H9 (cell line): ENCODE measurements around the gene CDC37L1. TPM values are rescaled to one million over a fixed set of nuclear protein-coding genes. Genes with fewer than 3 reads are reported as not detected.

Experiments used
- DNase-seq: peaks from one replicate; pipeline ENCODE4 v3.0.0-alpha.2; 2017
- H2AFZ ChIP-seq: one replicate; pipeline ENCODE4 v1.6.1; 2013; ENCODE audit warnings: mild to moderate bottlenecking, low read length, control low read depth, moderate library complexity
- H2AK5ac ChIP-seq: 2 replicates; pipeline ENCODE4 v1.6.1; 2013; ENCODE audit warnings: low read length, control low read depth, mixed read lengths; ENCODE audit not compliant: insufficient read length
- H2BK120ac ChIP-seq: one replicate; pipeline ENCODE4 v1.6.1; 2013; ENCODE audit warnings: low read depth, mild to moderate bottlenecking, low read length, control low read depth, inconsistent platforms; ENCODE audit not compliant: poor library complexity, severe bottlenecking
- H2BK12ac ChIP-seq: 2 replicates; pipeline ENCODE4 v1.6.1; 2013; ENCODE audit warnings: low read length, control low read depth, mixed read lengths, low read depth; ENCODE audit not compliant: insufficient read length
- H2BK15ac ChIP-seq: 2 replicates; pipeline ENCODE4 v1.6.1; 2013; ENCODE audit warnings: low read depth, low read length, control low read depth
- H2BK20ac ChIP-seq: one replicate; pipeline ENCODE4 v1.6.1; 2013; ENCODE audit warnings: low read depth, mild to moderate bottlenecking, low read length, control low read depth, inconsistent platforms; ENCODE audit not compliant: poor library complexity, severe bottlenecking
- H2BK5ac ChIP-seq: 2 replicates; pipeline ENCODE4 v1.6.1; 2013; ENCODE audit warnings: low read length, control low read depth, mixed read lengths; ENCODE audit not compliant: insufficient read length
- H3K14ac ChIP-seq: 2 replicates; pipeline ENCODE4 v1.6.1; 2013; ENCODE audit warnings: low read length, control low read depth; ENCODE audit not compliant: insufficient read depth
- H3K18ac ChIP-seq: 2 replicates; pipeline ENCODE4 v1.6.1; 2013; ENCODE audit warnings: low read depth, mild to moderate bottlenecking, mixed read lengths, low read length, control low read depth; ENCODE audit not compliant: insufficient read length
- H3K23ac ChIP-seq: 2 replicates; pipeline ENCODE4 v1.6.1; 2013; ENCODE audit warnings: low read length, control low read depth, mixed read lengths, low read depth; ENCODE audit not compliant: insufficient read length
- H3K23me2 ChIP-seq: 2 replicates; pipeline ENCODE4 v1.6.1; 2013; ENCODE audit warnings: low read depth, mild to moderate bottlenecking, mixed read lengths, low read length, control low read depth; ENCODE audit not compliant: insufficient read length, poor library complexity, severe bottlenecking
- H3K27ac ChIP-seq: 2 replicates; pipeline ENCODE4 v1.5.1; 2013; ENCODE audit warnings: low read length, control low read depth, mixed read lengths, low read depth; ENCODE audit not compliant: insufficient read length
- H3K27me3 ChIP-seq: 2 replicates; pipeline ENCODE4 v1.6.1; 2013; ENCODE audit warnings: low read length, control low read depth, inconsistent platforms; ENCODE audit not compliant: insufficient read depth
- H3K4ac ChIP-seq: 2 replicates; pipeline ENCODE4 v1.6.1; 2013; ENCODE audit warnings: low read depth, mild to moderate bottlenecking, control low read depth, inconsistent platforms, low read length, moderate library complexity
- H3K4me1 ChIP-seq: 2 replicates; pipeline ENCODE4 v1.6.1; 2013; ENCODE audit warnings: low read length, control low read depth, inconsistent platforms; ENCODE audit not compliant: insufficient read depth
- H3K4me2 ChIP-seq: 2 replicates; pipeline ENCODE4 v1.6.1; 2013; ENCODE audit warnings: low read length, control low read depth, mixed read lengths; ENCODE audit not compliant: insufficient read length, insufficient read depth
- H3K56ac ChIP-seq: 2 replicates; pipeline ENCODE4 v1.6.1; 2013; ENCODE audit warnings: low read depth, mild to moderate bottlenecking, mixed read lengths, low read length, control low read depth; ENCODE audit not compliant: insufficient read length
- H3K79me1 ChIP-seq: 2 replicates; pipeline ENCODE4 v1.6.1; 2013; ENCODE audit warnings: low read depth, mild to moderate bottlenecking, moderate library complexity, low read length, control low read depth, inconsistent platforms; ENCODE audit not compliant: insufficient read depth, poor library complexity, severe bottlenecking
- H3K79me2 ChIP-seq: 2 replicates; pipeline ENCODE4 v1.6.1; 2013; ENCODE audit warnings: low read length, control low read depth, inconsistent platforms; ENCODE audit not compliant: insufficient read depth
- H3K9ac ChIP-seq: 2 replicates; pipeline ENCODE4 v1.6.1; 2013; ENCODE audit warnings: low read length, control low read depth, mixed read lengths; ENCODE audit not compliant: insufficient read length; ENCODE audit errors: extremely low read depth
- H3K9me3 ChIP-seq: one replicate; pipeline ENCODE4 v1.6.1; 2013; ENCODE audit warnings: low read depth, low read length, inconsistent platforms; ENCODE audit not compliant: control insufficient read depth
- H3T11ph ChIP-seq: one replicate; pipeline ENCODE4 v1.6.1; 2013; ENCODE audit warnings: mild to moderate bottlenecking, low read length, control low read depth, inconsistent platforms
- H4K20me1 ChIP-seq: one replicate; pipeline ENCODE4 v1.6.1; 2013; ENCODE audit not compliant: control insufficient read depth, insufficient read length, insufficient read depth
- H4K5ac ChIP-seq: 2 replicates; pipeline ENCODE4 v1.6.1; 2013; ENCODE audit warnings: low read depth, mild to moderate bottlenecking, mixed read lengths, low read length, control low read depth; ENCODE audit not compliant: insufficient read length
- H4K8ac ChIP-seq: replicated peaks from 2 replicates; pipeline ENCODE4 v1.6.1; 2013; ENCODE audit warnings: low read length, control low read depth, mixed read lengths, low read depth; ENCODE audit not compliant: insufficient read length
- H4K91ac ChIP-seq: 2 replicates; pipeline ENCODE4 v1.6.1; 2013; ENCODE audit warnings: low read depth, mild to moderate bottlenecking, moderate library complexity, mixed read lengths, low read length, control low read depth; ENCODE audit not compliant: insufficient read length
- H3K27ac Mint-ChIP-seq, 3 experiments: 2 replicates in 2 of 3; 3 replicates in 1 of 3; pipeline ENCODE4 v1.8.0; 2020 to 2021; ENCODE audit warnings: mixed read lengths in 3 of 3, mild to moderate bottlenecking in 1 of 3, moderate library complexity in 1 of 3
- H3K27me3 Mint-ChIP-seq: 2 replicates; pipeline ENCODE4 v1.8.0; 2021; ENCODE audit warnings: low read depth, mild to moderate bottlenecking, moderate library complexity, mixed read lengths
- H3K36me3 Mint-ChIP-seq, 3 experiments: 2 replicates in 2 of 3; 3 replicates in 1 of 3; pipeline ENCODE4 v1.8.0; 2020 to 2021; ENCODE audit warnings: low read depth in 3 of 3, mixed read lengths in 3 of 3; ENCODE audit not compliant: insufficient read depth in 1 of 3
- H3K4me1 Mint-ChIP-seq, 2 experiments: 2 replicates each; pipeline ENCODE4 v1.8.0; 2020; ENCODE audit warnings: mixed read lengths in 2 of 2
- H3K4me3 Mint-ChIP-seq, 2 experiments: 2 replicates in 1 of 2; 3 replicates in 1 of 2; pipeline ENCODE4 v1.8.0; 2020 to 2021; ENCODE audit warnings: mild to moderate bottlenecking in 2 of 2, mixed read lengths in 2 of 2, moderate library complexity in 1 of 2
- H3K9me3 Mint-ChIP-seq, 2 experiments: 2 replicates in 1 of 2; 3 replicates in 1 of 2; pipeline ENCODE4 v1.8.0; 2020; ENCODE audit warnings: mild to moderate bottlenecking in 2 of 2, mixed read lengths in 2 of 2, moderate library complexity in 1 of 2
- WGBS: extraction: QIAGEN DNeasy Blood & Tissue Kit; methylation state at CpG from one replicate; pipeline ENCODE4 v1.1.7; 2013; ENCODE audit warnings: missing lambda C conversion rate, low lambda C conversion rate, mixed read lengths; ENCODE audit not compliant: insufficient read length; ENCODE audit errors: extremely low coverage; 5-methylcytosine and 5-hydroxymethylcytosine counted together
- total RNA-seq: library from RNA; stranded (reverse); gene quantifications from 2 replicates; pipeline ENCODE4 v1.2.1, GENCODE V29; 2021
- TF ChIP-seq, protein P1 (sequence below): fragments of 200-600 bp; sonication (generic); conservative IDR thresholded peaks from 3 replicates; pipeline ENCODE4 v1.8.0; 2021; ENCODE audit warnings: antibody characterized with exemption, mild to moderate bottlenecking

CDC37L1 gene
- total RNA-seq, 1 experiment from 2014 or later = 17.6 TPM

DNA sequence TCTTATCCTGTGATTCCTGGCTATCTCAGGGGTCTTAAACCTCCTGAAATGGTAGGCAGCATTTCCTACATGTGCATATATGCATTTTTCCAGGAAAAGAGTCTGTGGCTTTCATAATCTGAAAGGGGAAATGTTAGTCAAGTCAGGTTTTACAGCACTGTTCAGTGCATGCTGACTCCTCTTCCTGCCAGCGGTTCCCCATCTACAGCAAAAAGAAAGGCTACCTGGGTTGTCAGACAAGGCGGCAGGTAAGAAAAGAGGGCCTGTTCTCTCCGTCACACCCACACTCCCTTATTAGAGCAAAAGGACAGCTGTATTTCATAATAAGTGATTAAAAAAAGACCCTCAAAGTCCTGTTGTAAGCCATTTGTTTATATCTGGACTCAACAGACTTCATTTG lies 8.8 kb upstream of the CDC37L1 start:
- Histone ChIP-seq H2BK12ac (no peak overlapping the region), H3K4me2 (no peak overlapping the region), H4K20me1 (no peaks in the 10 kb centered on the region), H2BK20ac (no peak overlapping the region), H2AFZ (peak overlapping the region; percentile 45), H3K27me3 (no peaks in the 10 kb centered on the region), H2BK120ac (no peak overlapping the region), H3K4me1 (0 out of 2 replicates have a peak, but pooled peaks cover 6% of the 10 kb centered on the region), H3T11ph (no peak overlapping the region), H3K23ac (no peak overlapping the region), H3K79me2 (no peaks in the 10 kb centered on the region), H3K56ac (no peak overlapping the region), H4K91ac (no peak overlapping the region), H2BK5ac (no peak overlapping the region), H2BK15ac (no peak overlapping the region), H3K18ac (no peak overlapping the region), H2AK5ac (no peak overlapping the region), H3K9me3 (no peaks in the 10 kb centered on the region), H3K9ac (no peak overlapping the region), H3K14ac (no peak overlapping the region), H3K4ac (no peak overlapping the region), H3K23me2 (peaks cover 4% of the 10 kb centered on the region), H3K79me1 (no peaks in the 10 kb centered on the region), H4K5ac (no peak overlapping the region), H3K27ac (no peak overlapping the region), H4K8ac (no peak overlapping the region)
- Mint-ChIP-seq H3K36me3 (no peaks in the 10 kb centered on the region), H3K4me3 (no peak overlapping the region), H3K27ac (peak overlapping the region in 2 of 3 experiments; percentile 70 to 82; a peak in 2 of 7 replicates), H3K27me3 (peaks cover 5% of the 10 kb centered on the region; the same call in 1 of the 2 replicates), H3K9me3 (no peaks in the 10 kb centered on the region), H3K4me1 (peaks cover 20 to 21% of the 10 kb centered on the region in 2 experiments)
- no peak for DNase-seq
- no CpG with 5 or more reads among the region's 3 CpGs for WGBS
- TF ChIP-seq, protein P1, sequence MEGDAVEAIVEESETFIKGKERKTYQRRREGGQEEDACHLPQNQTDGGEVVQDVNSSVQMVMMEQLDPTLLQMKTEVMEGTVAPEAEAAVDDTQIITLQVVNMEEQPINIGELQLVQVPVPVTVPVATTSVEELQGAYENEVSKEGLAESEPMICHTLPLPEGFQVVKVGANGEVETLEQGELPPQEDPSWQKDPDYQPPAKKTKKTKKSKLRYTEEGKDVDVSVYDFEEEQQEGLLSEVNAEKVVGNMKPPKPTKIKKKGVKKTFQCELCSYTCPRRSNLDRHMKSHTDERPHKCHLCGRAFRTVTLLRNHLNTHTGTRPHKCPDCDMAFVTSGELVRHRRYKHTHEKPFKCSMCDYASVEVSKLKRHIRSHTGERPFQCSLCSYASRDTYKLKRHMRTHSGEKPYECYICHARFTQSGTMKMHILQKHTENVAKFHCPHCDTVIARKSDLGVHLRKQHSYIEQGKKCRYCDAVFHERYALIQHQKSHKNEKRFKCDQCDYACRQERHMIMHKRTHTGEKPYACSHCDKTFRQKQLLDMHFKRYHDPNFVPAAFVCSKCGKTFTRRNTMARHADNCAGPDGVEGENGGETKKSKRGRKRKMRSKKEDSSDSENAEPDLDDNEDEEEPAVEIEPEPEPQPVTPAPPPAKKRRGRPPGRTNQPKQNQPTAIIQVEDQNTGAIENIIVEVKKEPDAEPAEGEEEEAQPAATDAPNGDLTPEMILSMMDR = no peak
